BJ (cell line): ENCODE measurements around the gene SSBP3. TPM values are rescaled to one million over a fixed set of nuclear protein-coding genes. Genes with fewer than 3 reads are reported as not detected.

Source experiments
- CTCF ChIA-PET: fragments of 350-600 bp; formaldehyde crosslinking; extraction: SDS; loops from one replicate; lab custom pipeline; 2021; ENCODE audit warnings: antibody characterized with exemption, inconsistent platforms; lab: Yijun Ruan, JAX
- POLR2A ChIA-PET: fragments of 300-600 bp; sonication (Branson Sonifier 250); formaldehyde crosslinking; extraction: SDS; loops from one replicate; lab custom pipeline; 2021; ENCODE audit warnings: antibody characterized with exemption; lab: Charles Lee
- DNase-seq: peaks from one replicate; pipeline ENCODE4 v3.0.0-alpha.2; 2011; ENCODE audit warnings: low read depth
- H3K27me3 ChIP-seq: 2 replicates; pipeline ENCODE4 v1.6.0; 2011; ENCODE audit warnings: low read length; ENCODE audit not compliant: control insufficient read depth, insufficient read depth
- H3K36me3 ChIP-seq: 2 replicates; pipeline ENCODE4 v1.5.1; 2011; ENCODE audit warnings: low read length; ENCODE audit not compliant: control insufficient read depth, insufficient read depth
- H3K4me3 ChIP-seq: 2 replicates; pipeline ENCODE4 v1.5.1; 2011; ENCODE audit warnings: low read depth, mild to moderate bottlenecking, control low read depth, low read length
- CTCF ChIP-seq: IDR thresholded peaks from 2 replicates; pipeline ENCODE4 v1.5.1; 2011; ENCODE audit warnings: low read depth, mild to moderate bottlenecking, control low read depth, inconsistent platforms, low read length, moderate library complexity; ENCODE audit not compliant: insufficient read depth
- polyA plus RNA-seq: library from polyadenylated mRNA; depleted of rRNA; stranded (reverse); fragments of >200 nt; gene quantifications from 2 replicates; pipeline ENCODE4 v1.2.3, GENCODE V29; 2011

The SSBP3 gene
- polyA plus RNA-seq, 1 experiment, result 25.9 TPM

GRCh38 chr1:54416435-54416834 lies 10.2 kb upstream of the SSBP3 start:
- peaks cover 1% of the 10 kb centered on the region; the same call in 1 of the 2 replicates for H3K27me3 ChIP-seq
- no peaks in the 10 kb centered on the region for H3K36me3 ChIP-seq
- CTCF ChIA-PET, result interaction anchor here (1.1 to 1.3 kb wide), 2 partner anchors 69 to 73 kb away, joined by 3 to 6 read pairs; no protein-coding TSS in a partner anchor
- no peak for DNase-seq
- H3K4me3 ChIP-seq, result no peak overlapping the region
- POLR2A ChIA-PET, result no interaction called here
- no peak for TF ChIP-seq CTCF

- TF ChIP-seq CTCF, result no peak
- no peak for DNase-seq
- H3K4me3 ChIP-seq, result no peak overlapping the region
- H3K36me3 ChIP-seq, result no peaks in the 10 kb centered on the region
- CTCF ChIA-PET, result interaction anchor here (1.1 to 1.3 kb wide), 2 partner anchors 69 to 74 kb away, joined by 3 to 6 read pairs; no protein-coding TSS in a partner anchor
- H3K27me3 ChIP-seq, result peaks cover 1% of the 10 kb centered on the region; the same call in 1 of the 2 replicates
- POLR2A ChIA-PET, result no interaction called here
These were observed 9.8 kb upstream of the SSBP3 start for GRCh38 chr1:54415991-54416390.

- DNase-seq, result no peak
- CTCF ChIA-PET, result interaction anchor here (1.1 kb wide), 1 partner anchor 74 kb away, joined by 3 read pairs; no protein-coding TSS in a partner anchor
- TF ChIP-seq CTCF, result no peak
- Histone ChIP-seq H3K27me3 (peaks cover 1% of the 10 kb centered on the region; the same call in 1 of the 2 replicates), H3K36me3 (no peaks in the 10 kb centered on the region), H3K4me3 (no peak overlapping the region)
- POLR2A ChIA-PET, result no interaction called here
These were observed 9.3 kb upstream of the SSBP3 start for GRCh38 chr1:54415533-54415932.

- POLR2A ChIA-PET, result no interaction called here
- H3K27me3 ChIP-seq, result peaks cover 1% of the 10 kb centered on the region; the same call in 1 of the 2 replicates
- TF ChIP-seq CTCF, result no peak
- no peak overlapping the region for H3K4me3 ChIP-seq
- no peak for DNase-seq
- CTCF ChIA-PET, result interaction anchor here (1.3 kb wide), 1 partner anchor 76 kb away, joined by 5 read pairs; no protein-coding TSS in a partner anchor
- no peaks in the 10 kb centered on the region for H3K36me3 ChIP-seq
These were observed 7.5 kb upstream of the SSBP3 start for GRCh38 chr1:54413732-54414131.

- Histone ChIP-seq H3K36me3 (no peaks in the 10 kb centered on the region), H3K27me3 (peaks cover 1% of the 10 kb centered on the region; the same call in 1 of the 2 replicates), H3K4me3 (no peak overlapping the region)
- no peak for TF ChIP-seq CTCF
- ChIA-PET CTCF (interaction anchor here (1.3 kb wide), 1 partner anchor 76 kb away, joined by 5 read pairs; no protein-coding TSS in a partner anchor), POLR2A (no interaction called here)
- DNase-seq, result peak; percentile 28
These were observed 7.1 kb upstream of the SSBP3 start for GRCh38 chr1:54413295-54413694.
